Activated naive CD4-positive, alpha-beta T cell treated with anti-CD3 and anti-CD28 coated beads, Interleukin-2, amount 10 ng/mL, durations not matched to agents 7 days and 5 days (primary cell): ENCODE data around the gene RGPD8.
"Not testable (repeated sequence)": the region's sequence is repeated elsewhere in the genome, so short reads cannot be mapped to it uniquely, and the experiment has no call there.

ENCODE experiments used
- CTCF ChIA-PET: fragments of 350-600 bp; sonication (Branson Sonifier 250); formaldehyde crosslinking; loops from one replicate; lab custom pipeline; 2021; ENCODE audit warnings: antibody characterized with exemption; lab: Charles Lee
- DNase-seq: peaks from one replicate; pipeline ENCODE4 v3.0.0-alpha.2; 2020
- H3K27ac Mint-ChIP-seq: one replicate; pipeline ENCODE4 v1.8.0; 2021; ENCODE audit warnings: mild to moderate bottlenecking, moderate library complexity, mixed read lengths
- H3K27me3 Mint-ChIP-seq: one replicate; pipeline ENCODE4 v1.8.0; 2021; ENCODE audit warnings: mild to moderate bottlenecking, mixed read lengths
- H3K36me3 Mint-ChIP-seq: one replicate; pipeline ENCODE4 v1.8.0; 2021; ENCODE audit warnings: mixed read lengths
- H3K4me1 Mint-ChIP-seq: one replicate; pipeline ENCODE4 v1.8.0; 2021; ENCODE audit warnings: mixed read lengths
- H3K4me3 Mint-ChIP-seq: one replicate; pipeline ENCODE4 v1.8.0; 2021; ENCODE audit warnings: mild to moderate bottlenecking, moderate library complexity, mixed read lengths
- H3K9me3 Mint-ChIP-seq: one replicate; pipeline ENCODE4 v1.8.0; 2021; ENCODE audit warnings: mixed read lengths

RGPD8 gene

GRCh38 chr2:112424553-112424952 is 8.9 kb downstream of the RGPD8 start:
- H3K27ac Mint-ChIP-seq, H3K9me3 Mint-ChIP-seq, H3K27me3 Mint-ChIP-seq, H3K36me3 Mint-ChIP-seq, CTCF ChIA-PET, H3K4me3 Mint-ChIP-seq, H3K4me1 Mint-ChIP-seq, DNase-seq: not testable (repeated sequence)

GRCh38 chr2:112416860-112417259 is 16.6 kb downstream of the RGPD8 start:
- H3K4me1 Mint-ChIP-seq, CTCF ChIA-PET, H3K27me3 Mint-ChIP-seq, H3K9me3 Mint-ChIP-seq, H3K36me3 Mint-ChIP-seq, DNase-seq, H3K4me3 Mint-ChIP-seq, H3K27ac Mint-ChIP-seq: not testable (repeated sequence)

DNA sequence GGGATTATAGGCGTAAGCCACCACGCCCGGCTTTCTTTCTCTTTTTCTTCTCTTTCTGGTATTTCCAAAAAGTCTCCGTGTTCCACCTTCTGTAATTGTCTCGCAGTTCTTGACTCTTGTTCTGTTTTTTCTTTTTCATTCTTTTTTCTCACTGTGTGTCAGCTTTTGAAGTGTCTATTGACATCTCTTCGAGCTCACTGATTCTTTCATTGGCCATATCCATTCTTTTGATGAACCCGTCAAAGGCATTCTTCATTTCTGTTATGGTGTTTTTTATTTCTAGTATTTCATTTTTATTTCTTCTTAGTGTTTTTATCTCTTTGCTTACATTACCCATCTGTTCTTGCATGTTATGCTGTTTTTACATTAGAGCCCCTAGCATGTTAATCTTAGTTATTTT is 73.4 kb downstream of the RGPD8 start:
- DNase-seq, H3K4me1 Mint-ChIP-seq, H3K4me3 Mint-ChIP-seq, H3K36me3 Mint-ChIP-seq, H3K27ac Mint-ChIP-seq, CTCF ChIA-PET, H3K9me3 Mint-ChIP-seq: not testable (repeated sequence)
- peaks cover 10% of the 10 kb centered on the region for H3K27me3 Mint-ChIP-seq

GRCh38 chr2:112354335-112354734 is 79.1 kb downstream of the RGPD8 start:
- H3K4me3 Mint-ChIP-seq, CTCF ChIA-PET: not testable (repeated sequence)

GRCh38 chr2:112352809-112353603 is 80.4 kb downstream of the RGPD8 start:
- H3K27ac Mint-ChIP-seq, H3K36me3 Mint-ChIP-seq, H3K9me3 Mint-ChIP-seq, CTCF ChIA-PET, DNase-seq, H3K4me3 Mint-ChIP-seq, H3K4me1 Mint-ChIP-seq: not testable (repeated sequence)
- peaks cover 11% of the 10 kb centered on the region for H3K27me3 Mint-ChIP-seq

More at GRCh38 chr2:112354335-112354734, 79.1 kb downstream of the RGPD8 start:
- H3K27me3 Mint-ChIP-seq = peaks cover 11% of the 10 kb centered on the region
- not testable (repeated sequence) for H3K27ac Mint-ChIP-seq, DNase-seq, H3K4me1 Mint-ChIP-seq, H3K9me3 Mint-ChIP-seq, H3K36me3 Mint-ChIP-seq

DNA sequence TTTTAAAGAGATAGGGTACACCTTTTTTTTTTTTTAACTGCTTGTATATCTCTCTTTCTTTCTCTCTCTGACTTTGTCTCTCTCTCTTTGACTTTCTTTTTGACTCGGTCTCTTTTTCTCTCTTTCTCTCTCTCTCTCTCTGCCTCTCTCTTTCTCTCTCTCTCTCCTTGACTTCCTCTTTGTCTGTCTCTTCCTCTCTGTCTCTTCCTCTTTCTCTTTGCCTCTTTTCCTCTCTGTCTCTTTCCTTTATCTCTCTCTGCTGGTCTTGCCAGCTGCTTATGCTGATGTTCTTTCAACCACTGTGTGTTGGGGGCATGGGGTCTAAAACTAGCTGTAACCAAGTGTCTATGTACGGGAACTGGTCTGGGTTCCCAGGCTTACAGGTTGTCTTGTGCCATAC is 81.2 kb downstream of the RGPD8 start:
- H3K4me3 Mint-ChIP-seq, H3K9me3 Mint-ChIP-seq, H3K36me3 Mint-ChIP-seq, CTCF ChIA-PET, H3K4me1 Mint-ChIP-seq, H3K27ac Mint-ChIP-seq, DNase-seq: not testable (repeated sequence)
- H3K27me3 Mint-ChIP-seq = peaks cover 11% of the 10 kb centered on the region

DNA sequence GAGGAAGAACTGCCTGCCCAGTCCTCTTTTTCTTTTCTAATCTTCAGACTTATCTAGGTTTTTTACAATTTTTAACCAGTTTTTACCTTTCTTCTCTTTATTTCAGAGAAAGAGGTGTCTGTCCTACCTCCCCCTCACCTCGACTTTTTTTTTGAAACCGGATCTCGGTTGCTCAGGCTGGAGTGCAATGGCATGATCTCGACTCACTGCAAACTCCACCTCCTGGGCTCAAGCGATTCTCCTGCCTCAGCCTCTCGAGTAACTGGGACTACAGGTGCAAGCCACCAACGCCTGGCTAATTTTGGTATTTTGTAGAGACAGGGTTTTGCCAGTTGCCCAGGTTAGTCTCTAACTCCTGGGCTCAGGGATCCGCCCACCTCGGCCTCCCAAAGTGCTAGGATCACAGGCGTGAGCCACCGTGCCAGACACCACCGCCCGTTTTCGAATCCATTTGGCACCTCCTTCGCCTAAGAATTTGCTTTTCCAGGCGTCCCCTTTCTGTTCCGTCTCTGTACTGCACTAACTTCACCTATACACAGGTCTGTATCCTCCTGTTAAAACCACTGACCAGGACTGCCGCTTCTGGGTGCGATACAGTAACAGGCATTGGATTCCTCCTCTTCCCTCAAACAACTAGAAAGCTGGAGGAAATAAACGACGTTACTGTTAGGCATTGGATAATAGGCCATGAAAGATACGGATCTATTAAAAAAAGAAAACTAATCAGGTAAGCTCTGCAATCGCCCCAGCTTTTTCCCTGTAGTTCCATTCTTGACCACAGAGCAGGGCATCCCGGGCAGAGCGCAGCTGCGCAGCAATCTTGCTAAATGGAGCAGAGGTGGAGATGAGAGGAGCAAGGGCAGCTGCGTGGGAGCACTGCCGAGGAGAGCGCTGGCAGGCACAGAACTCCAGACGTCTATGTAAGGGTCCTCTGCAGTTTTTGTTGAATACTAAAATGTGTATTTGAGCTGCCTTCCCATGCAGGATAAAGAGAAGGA is 88.1 kb downstream of the RGPD8 start:
- H3K27ac Mint-ChIP-seq = no peak overlapping the region
- peaks cover 6% of the 10 kb centered on the region for H3K9me3 Mint-ChIP-seq
- CTCF ChIA-PET = no interaction called here
- DNase-seq = no peak
- H3K4me3 Mint-ChIP-seq = no peak overlapping the region
- H3K27me3 Mint-ChIP-seq = peaks cover 8% of the 10 kb centered on the region
- H3K4me1 Mint-ChIP-seq = peaks cover 2% of the 10 kb centered on the region
- H3K36me3 Mint-ChIP-seq = no peaks in the 10 kb centered on the region

DNA sequence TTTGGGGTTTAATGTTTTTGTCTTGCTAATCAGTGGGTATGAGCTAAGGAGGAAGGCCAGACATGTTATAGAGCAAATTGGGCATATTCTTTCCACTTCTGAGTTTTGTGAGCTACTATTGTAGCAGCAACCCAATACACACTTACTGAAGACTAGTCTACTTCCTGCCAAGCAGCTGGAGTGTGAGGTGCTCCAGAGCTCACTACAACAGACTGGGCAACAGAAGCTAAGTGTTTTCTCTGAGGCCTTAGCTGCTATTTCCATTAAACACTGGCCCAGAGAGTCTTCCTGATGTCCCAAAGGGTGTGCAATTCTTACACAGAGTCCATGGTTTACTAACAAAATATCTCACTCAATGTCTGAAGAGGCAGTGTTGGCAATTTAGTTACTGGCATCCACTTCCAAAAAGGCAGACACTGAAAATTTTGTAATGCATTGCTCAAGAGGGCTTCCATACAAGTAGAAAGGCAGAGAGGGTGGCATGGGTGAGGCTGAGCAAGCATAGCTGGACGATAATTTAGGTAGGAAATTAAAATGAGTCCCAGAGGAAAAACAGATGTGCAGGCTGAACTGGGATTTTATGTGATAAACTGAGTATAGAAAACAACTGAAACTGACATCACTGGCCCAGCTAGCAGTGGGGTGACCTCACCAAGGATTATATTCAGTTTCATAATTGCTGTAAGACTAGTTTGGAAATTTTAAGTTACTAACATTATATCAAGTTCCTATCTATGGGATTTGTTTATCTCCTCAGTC is 89.4 kb downstream of the RGPD8 start:
- CTCF ChIA-PET = interaction anchor here (1.0 kb wide), 1 partner anchor 17 kb away, joined by 3 read pairs; no protein-coding TSS in a partner anchor
- Mint-ChIP-seq H3K27ac (no peak overlapping the region), H3K36me3 (no peaks in the 10 kb centered on the region), H3K4me3 (no peak overlapping the region), H3K4me1 (peaks cover 2% of the 10 kb centered on the region), H3K9me3 (peaks cover 6% of the 10 kb centered on the region), H3K27me3 (peaks cover 8% of the 10 kb centered on the region)
- no peak for DNase-seq

GRCh38 chr2:112342067-112342550 is 91.3 kb downstream of the RGPD8 start:
- Mint-ChIP-seq H3K9me3 (peaks cover 5% of the 10 kb centered on the region), H3K4me3 (no peak overlapping the region), H3K27me3 (peaks cover 8% of the 10 kb centered on the region), H3K27ac (no peak overlapping the region), H3K4me1 (peaks cover 2% of the 10 kb centered on the region), H3K36me3 (no peaks in the 10 kb centered on the region)
- CTCF ChIA-PET = no interaction called here
- DNase-seq = no peak

DNA sequence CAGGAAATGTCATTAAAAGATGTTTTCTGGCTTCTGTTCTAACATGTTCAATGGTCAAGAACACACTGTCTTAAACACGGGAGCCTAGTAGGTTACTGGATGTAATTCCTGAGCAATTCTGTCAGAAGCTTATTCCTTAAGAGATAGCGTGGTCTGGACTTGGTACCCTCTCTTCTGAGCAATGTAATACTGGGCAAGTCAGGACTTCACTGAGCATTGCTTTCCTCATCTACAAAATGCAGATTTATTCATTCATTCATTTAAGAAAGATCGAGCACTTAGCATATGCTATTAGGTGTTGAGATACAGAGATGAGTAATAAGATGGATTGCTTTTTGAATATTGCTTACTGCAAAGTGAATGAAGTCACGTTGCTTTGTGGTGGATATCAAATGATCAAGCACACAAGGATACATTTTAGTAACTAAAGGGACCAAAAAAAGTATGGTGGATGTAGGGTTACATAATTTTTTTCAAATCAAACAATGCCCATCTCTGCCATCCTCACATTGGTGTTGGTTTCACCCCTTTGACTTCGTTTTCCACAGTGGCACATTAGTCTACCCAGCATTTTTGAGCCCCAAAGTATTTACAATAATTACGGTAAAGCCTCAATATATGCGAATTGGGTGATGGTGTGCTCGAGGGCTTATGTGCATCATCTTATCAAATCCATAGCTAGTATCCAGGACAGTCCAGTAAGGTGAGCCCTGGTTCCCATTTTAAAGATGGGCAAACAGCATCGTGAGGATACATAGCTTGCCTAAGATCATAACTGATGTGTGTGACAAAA is 92.8 kb downstream of the RGPD8 start:
- Mint-ChIP-seq H3K27ac (no peak overlapping the region), H3K36me3 (no peaks in the 10 kb centered on the region), H3K4me3 (no peak overlapping the region), H3K9me3 (no peaks in the 10 kb centered on the region), H3K4me1 (peaks cover 2% of the 10 kb centered on the region), H3K27me3 (peaks cover 8% of the 10 kb centered on the region)
- DNase-seq = no peak
- CTCF ChIA-PET = no interaction called here

DNA sequence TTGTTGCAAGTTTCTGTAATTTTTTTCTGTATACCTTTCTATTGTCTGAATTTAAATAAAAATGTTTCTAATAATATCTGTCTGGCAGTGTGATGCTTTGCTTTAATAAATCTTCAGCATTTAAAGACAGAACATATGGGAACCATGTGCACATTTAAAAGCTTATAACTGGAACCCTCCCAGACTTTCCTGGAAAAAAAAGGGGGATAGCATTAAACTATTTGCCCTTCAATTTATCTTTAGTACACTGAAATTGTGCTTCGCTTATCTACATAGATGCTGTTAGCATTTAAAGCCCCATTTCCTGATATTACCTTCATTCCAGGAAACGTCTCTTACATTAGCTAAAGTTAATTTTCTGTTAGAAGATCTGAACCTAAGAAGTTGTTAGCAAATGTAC is 93.5 kb downstream of the RGPD8 start:
- DNase-seq = no peak
- no peak overlapping the region for H3K27ac Mint-ChIP-seq
- peaks cover 8% of the 10 kb centered on the region for H3K27me3 Mint-ChIP-seq
- peaks cover 2% of the 10 kb centered on the region for H3K4me1 Mint-ChIP-seq
- no peaks in the 10 kb centered on the region for H3K36me3 Mint-ChIP-seq
- H3K9me3 Mint-ChIP-seq = no peaks in the 10 kb centered on the region
- CTCF ChIA-PET = no interaction called here
- no peak overlapping the region for H3K4me3 Mint-ChIP-seq

- Mint-ChIP-seq H3K36me3 (peaks cover 7% of the 10 kb centered on the region), H3K4me1 (no peaks in the 10 kb centered on the region), H3K27ac (no peak overlapping the region), H3K9me3 (no peaks in the 10 kb centered on the region), H3K27me3 (no peaks in the 10 kb centered on the region), H3K4me3 (no peak overlapping the region)
- CTCF ChIA-PET = no interaction called here
- no peak for DNase-seq
Observed at GRCh38 chr2:112335600-112335999, 97.8 kb downstream of the RGPD8 start.

DNA sequence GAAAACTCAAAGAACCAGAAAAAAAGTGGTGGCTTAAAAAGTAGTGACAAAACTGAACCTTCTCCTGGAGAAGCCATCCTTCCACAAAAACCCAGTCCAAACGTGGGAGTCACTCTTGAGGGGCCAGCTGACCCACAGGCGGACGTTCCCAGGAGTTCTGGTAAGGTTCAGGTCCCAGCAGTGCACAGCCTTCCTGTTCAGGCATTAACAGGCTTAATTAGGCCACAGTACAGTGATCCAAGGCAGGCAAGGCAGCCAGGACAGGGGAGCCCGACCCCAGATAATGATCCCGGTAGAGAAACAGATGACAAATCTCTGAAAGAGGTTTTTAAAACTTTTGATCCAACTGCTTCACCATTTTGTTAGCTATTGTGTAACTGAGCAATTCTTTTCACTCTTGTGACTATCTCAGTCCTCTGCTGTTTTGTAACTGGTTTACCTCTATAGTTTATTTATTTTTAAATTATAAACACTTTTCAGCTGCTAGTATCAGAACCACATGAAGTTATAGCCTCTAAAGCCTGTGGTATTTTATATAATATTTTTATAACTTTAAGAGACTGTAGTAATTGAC is 101.2 kb downstream of the RGPD8 start:
- Mint-ChIP-seq H3K27ac (no peak overlapping the region), H3K9me3 (no peaks in the 10 kb centered on the region), H3K4me3 (no peak overlapping the region), H3K4me1 (no peaks in the 10 kb centered on the region), H3K27me3 (no peaks in the 10 kb centered on the region), H3K36me3 (peaks cover 10% of the 10 kb centered on the region)
- CTCF ChIA-PET = interaction anchor here (0.7 kb wide), 1 partner anchor 41 kb away, joined by 3 read pairs; no protein-coding TSS in a partner anchor
- DNase-seq = no peak
